Middle frontal gyrus (tissue), 1 donor: Measurements from ENCODE around the gene VPS51.

Experiments
- DNase-seq: peaks from one replicate; pipeline ENCODE4 v3.0.0-alpha.2; 2015; ENCODE audit warnings: low spot score; ENCODE audit errors: extremely low spot score

Gene VPS51

DNA sequence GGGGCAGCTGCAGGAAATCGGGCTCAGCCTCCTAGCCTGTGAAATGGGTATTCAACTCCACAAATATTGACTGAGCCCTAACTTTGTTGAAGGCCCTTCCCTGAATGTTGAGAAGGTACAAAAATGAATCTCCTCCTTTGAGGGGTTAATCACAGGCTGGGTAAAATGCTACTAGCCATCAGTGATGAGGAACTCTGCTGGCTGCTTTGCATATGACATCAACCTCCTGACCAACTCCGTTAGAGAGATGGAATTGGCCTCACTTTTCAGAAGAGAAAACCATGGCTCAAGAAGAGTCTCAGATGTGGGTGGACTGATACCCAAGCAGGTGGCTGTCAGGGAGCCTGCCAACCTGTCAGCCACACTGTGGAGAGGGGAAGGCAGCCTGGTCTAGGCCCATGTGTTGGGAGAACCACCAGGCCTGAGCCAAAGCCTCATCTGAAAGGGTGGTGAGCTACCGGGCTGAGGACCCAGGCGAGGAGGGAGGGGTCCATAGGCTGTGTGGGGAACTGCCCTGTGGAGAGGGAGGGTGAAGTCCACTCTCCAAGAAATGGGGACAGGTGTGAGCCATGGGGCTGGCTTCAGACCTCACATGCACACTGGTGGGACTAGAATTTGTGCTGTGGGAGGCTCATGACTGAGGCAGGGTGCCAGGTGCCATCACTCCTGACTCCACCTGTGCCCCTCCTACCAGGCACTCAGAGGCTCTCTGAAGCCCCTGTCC lies 23.9 kb upstream of the VPS51 start:
- no peak for DNase-seq

DNA sequence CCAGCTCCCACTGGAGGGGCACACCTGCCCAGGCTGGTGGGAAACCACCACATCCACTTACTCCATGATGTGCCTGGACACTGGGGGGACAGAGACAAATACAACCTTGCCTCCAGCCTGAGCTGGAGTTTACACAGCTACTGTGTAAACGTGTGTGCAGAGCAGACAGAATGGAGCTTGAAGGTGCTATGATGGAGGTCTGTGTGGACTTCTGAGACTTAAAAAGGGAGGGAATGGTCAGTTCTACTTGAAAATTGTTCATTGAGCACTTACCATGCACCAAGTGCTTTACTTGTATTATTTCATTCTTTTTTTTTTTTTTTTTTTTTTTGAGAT lies 23.4 kb upstream of the VPS51 start:
- no peak for DNase-seq

DNA sequence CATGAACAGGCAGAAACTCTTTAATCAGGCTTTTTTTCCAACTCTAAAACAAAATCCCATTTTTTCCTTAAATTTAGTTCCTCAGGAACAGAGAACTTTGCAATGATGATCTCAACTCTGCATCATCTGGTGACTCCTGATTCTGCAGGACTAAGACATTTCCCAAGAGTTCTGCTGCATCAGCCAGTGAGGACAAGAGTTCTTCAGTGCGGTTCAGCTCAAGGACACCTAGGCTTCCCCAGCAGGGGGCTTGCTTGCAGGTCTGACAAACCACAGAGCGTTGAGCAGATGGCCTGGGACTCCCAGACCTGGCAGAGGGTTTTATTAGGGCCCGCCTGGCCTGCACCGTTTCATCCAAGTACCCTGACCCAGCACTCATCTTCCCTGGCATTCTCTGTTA lies 18.6 kb upstream of the VPS51 start:
- DNase-seq, result no peak

DNA sequence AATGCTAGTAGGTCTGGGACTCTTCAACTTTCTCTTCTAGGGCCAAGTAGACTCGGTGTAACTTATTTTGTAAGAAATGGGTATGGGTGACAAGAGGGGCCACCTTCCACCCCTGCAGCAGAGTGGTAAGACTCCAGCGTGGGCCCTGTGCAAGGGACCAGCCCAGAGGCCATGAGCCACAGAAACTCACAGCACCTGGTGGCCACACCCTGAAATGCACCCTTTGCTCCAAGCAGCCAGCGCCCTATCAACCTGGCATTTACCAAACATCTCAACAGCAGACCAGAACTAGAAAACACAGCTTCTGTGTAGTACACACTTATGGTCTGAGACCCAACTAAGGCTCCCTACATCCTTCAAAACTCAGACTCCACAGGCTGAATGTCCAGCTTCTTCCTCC lies 17.9 kb upstream of the VPS51 start:
- no peak for DNase-seq

DNA sequence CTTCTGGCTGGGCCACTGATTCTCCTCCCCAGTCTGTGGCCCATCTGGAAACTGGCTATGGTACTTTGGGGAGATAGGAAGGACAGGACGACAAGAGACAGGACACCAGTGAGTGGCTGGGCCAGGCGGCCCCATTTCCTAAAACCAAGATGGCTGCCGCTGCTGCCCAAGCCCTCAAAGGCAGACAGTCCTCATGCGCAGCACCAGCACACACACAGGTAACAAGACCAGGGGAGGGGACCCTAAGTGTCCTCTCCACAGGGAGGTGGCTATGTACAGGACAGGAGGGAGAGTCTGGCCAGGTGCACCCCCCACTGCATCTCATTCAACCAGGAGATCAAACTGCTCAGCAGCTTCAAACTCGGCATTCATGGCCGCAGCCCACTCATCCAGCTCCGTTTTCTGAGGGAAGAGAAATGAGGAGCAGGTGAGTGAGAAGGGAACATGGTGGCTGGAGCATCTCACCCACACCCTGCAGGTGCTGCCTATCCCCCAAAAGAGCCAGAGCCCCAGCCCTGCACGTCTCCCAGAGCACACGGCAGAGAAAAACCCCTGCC lies 17.1 kb upstream of the VPS51 start:
- no peak for DNase-seq

DNA sequence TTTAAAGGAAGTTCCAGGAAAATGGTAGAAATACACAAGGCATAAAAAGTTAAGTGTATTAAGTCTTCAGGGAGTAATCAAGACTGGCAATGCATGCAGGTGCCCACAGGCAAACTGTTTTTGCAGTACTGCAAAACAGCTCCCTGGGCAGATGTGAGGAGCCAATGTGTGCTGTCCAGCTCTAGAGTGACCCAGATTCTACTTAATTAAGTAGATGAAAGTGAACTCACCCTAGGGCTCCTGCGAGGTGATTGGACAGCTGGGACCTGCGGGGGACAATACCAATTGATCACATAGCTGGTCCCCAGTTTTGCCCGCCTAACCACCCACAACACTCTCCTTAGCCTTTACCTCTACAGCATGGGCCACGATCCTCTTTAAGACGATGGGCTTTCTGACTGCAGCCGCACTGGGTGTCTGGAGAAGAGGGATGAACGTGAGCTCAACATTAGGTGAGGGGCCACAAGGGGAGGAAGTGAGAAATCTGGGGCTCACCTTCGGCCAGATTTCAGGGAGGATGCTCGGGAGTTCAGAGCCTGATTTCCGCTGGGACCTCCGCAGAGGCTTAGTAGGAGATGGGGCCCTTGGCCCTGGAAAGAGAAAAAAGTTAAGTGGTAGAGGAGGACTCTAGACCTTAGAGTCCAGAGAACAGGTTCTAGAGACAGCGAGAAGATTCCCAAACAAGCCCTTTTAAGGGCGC lies 12.7 kb upstream of the VPS51 start:
- no peak for DNase-seq

DNA sequence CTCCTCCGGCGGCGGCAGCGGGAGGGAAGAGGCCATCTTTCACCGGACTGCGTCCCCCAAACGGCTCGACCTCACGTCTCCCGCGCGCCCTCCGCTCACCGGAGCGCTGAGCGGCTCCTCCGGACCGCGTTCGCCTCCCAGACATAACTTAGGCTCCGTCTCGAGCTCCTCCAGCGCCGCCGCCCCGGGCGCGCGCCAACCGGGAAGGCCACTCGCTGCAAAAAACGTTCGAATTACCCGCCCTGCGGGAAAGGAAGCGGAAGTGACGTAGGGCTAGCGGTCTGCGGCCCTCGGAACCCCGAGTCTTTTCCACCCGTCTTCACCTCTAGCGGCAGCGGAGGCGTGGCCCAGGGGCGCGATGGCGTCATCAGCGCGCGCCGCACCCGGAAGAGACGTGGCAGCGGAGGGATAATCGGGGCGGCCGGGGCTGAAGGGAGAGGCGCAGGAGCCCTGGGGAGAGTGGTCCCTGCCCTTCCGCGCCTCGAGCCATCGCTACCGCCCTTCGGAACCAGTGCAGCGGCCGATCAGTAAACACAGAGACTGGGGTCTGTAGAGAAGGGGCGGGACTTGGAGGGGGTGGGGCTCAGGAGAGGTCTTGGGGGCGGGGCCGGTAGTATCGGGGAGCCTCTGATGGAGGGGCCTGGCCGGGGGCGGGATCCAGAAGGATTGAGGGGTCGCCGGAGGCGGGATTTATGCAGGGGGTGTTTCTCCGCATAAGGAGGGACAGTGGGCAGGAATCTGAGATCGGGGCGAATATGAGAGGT lies 12.0 kb upstream of the VPS51 start, which contains the start of the genes CDCA5 and ZFPL1:
TSS of gene CDCA5 (minus strand) at position 207 of the 764 bp plus-strand sequence. CDS start at position 145, 62 bp downstream.
TSS of gene ZFPL1 (plus strand) at position 389 of the 764 bp plus-strand sequence. CDS start 477 bp downstream, outside the sequence.
- peak; percentile 93 for DNase-seq

DNA sequence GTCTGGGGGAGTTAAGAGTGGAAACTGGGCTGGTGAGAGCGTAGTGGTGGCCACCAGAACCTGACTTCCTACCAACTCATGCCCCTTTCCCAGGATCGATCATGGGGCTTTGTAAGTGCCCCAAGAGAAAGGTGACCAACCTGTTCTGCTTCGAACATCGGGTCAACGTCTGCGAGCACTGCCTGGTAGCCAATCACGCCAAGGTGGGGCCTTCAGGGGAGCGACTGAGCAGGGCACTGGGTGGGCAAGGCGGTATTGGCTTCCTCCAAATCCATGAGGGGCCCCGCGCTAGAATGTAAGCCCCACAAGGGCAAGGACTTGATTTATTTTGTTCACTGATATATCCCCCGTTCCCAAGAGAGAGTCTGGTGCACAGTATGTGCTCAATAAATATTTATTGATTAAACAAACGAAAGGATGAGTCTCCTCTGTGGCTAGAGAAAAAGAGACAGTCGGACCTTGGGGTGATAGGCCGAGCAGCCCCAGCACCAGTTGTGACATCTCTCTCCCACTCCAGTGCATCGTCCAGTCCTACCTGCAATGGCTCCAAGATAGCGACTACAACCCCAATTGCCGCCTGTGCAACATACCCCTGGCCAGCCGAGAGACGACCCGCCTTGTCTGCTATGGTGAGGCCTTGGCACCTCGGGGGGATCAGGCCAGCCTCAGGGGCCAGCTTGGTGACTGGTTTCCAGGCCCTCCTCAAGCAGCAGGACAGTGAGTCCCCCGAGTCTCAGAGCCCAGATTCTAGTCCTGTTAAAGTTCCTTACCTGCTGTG lies 11.2 kb upstream of the VPS51 start:
- no peak for DNase-seq

DNA sequence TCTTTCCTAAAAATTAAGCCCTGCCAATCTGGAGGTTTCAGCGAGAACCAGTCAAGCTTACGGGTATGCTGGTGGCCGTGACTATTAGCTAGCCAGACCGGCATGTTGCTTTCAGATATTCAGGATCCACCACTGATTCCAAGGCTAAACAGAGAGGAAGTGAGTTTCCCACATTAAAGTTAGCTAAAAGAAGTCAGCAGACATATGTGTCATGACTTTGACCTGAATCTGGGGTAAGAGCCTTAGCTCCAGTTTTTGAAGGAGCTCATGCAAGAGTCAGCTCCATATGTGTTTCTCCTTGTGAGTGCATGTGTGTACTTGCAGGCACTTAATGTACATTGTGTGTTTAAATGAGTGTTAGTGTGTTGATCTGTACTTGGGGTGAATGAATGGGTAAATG lies 10.6 kb upstream of the VPS51 start:
- DNase-seq, result no peak

DNA sequence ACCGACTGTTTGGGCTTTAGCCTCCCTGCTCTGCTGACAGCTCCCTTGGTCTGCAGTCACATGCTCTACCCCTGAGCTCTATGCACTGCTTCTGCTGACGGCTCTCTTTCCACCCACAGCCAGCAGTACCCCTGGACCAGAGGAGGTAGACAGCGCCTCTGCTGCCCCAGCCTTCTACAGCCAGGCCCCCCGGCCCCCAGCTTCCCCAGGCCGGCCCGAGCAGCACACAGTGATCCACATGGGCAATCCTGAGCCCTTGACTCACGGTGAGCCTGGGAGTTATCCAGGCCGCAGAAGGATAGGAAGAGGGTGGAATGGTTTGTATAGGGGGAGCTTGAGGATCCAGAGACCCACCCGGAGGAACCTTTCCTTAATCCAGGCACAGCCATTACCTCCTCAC lies 9.2 kb upstream of the VPS51 start:
- DNase-seq, result no peak

DNA sequence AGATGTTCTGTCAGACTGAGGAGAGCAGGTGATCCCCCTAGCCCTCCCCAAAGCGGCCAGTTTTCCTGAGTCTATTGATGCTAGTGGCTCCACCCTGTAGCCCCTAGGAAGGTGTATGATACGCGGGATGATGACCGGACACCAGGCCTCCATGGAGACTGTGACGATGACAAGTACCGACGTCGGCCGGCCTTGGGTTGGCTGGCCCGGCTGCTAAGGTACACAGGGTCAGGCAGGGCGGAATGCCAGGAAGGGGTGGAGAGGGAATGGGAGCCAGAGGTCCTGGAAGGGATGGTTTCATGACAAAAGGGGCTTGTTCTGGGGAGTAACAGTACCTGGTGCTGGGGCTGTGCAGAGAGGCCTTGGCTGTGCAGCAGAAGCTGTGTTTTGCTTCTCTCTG lies 8.8 kb upstream of the VPS51 start:
- no peak for DNase-seq

DNA sequence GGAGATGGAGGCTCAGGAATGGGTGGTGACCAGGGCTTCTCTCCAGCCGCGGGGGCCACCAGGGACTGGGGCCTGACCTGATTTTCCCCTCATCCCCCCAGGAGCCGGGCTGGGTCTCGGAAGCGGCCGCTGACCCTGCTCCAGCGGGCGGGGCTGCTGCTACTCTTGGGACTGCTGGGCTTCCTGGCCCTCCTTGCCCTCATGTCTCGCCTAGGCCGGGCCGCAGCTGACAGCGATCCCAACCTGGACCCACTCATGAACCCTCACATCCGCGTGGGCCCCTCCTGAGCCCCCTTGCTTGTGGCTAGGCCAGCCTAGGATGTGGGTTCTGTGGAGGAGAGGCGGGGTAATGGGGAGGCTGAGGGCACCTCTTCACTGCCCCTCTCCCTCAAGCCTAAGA lies 8.2 kb upstream of the VPS51 start:
- no peak for DNase-seq

DNA sequence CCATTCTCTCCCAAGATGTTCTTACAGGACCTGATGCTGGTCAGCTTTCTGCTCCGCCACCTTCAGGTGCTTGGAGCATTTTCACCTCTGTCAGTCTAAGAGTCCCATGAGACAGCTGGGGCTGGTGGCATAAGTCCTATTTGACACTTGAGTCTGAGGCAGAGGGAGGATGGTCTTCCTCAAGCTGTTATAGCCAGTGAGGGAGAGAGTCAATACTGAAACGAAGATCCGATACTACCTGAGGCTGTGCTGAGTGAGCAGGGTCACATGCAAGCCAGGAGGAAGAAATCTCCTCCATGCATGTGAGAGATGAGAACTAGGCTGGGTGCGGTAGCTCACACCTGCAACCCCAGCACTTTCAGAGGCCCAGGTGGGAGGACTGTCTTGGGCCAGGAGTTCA lies 6.4 kb upstream of the VPS51 start:
- no peak for DNase-seq

DNA sequence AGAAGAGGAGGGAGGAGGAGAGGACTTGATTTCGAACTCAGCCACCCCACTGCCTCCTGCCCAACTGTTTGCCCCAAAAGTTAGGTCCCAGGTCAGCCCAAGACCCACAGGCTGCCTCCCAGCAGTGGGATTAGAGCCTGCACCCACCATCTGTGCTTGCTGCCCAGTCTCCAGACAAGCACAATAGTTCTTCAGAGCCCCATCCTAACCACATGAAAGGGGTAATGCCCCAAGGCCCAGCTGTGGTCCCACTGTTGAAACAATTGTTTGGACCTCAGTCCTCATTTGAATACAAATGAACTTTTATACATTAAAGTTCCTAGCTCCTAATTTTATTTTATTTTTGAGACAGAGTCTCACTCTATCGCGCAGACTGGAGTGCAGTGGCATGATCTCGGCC lies 5.4 kb upstream of the VPS51 start:
- peak; percentile 31 for DNase-seq

DNA sequence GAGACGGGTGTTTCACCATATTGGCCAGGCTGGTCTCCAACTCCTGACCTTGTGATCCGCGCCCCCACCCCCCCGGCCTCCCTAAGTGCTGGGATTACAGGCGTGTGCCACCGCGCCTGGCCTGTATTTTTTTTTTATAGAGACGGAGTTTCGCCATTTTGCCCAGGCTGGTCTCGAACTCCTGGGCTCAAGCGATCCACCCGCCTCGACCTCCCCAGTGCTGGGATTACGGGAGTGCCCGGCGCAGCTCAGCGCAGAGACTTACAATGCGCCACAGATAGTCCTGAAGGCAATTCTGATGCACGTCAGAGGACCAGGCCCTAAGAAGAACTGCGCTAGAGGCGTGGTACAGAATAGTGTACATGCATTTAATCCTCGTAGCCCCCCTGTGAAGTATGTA lies 587 bp upstream of the VPS51 start:
- no peak for DNase-seq

DNA sequence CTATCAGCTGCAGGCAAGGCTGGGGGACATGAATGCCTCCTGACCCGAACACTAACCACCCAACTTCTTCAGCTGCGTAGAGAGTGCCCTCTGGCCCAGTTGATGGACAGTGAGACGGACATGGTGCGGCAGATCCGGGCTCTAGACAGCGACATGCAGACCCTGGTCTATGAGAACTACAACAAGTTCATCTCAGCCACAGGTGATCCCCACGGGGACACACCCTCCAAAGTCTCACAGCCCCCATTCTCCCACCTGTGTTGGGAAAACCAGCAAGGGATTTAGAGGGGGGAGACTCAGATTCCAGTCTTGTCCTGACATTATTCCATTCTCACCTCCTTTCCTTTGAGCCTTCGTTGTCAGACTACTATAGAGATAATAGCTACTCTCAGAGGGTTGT lies 912 bp downstream of the VPS51 start:
- DNase-seq, result no peak

DNA sequence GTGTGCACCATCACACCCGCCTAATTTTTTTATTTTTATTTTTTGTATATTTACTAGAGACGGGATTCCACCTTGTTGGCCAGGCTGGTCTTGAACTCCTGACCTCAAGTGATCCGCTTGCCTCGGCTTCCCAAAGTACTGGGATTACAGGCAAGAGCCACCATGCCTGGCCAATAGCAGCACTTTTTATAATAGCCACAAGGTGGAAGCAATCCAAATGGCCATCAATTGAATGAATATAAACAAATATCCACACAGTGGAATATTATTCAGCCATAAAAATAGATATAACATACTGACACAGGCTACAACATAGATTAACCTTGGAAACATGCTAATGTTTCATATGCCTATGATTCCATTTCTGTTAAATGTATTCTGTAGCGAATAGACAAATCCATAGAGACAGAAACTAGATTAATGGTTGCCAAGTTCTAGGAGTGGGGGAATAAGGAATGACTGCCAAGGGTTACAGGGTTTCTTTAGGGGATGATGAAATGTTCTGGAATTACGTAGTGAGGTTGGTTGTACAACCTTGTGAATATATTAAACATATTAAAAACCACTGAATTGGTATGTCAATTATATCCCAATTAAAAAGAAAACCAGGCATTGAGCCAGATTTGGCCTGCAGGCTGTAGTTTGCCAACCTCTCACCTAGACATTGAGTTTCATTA lies 4.8 kb downstream of the VPS51 start:
- no peak for DNase-seq

DNA sequence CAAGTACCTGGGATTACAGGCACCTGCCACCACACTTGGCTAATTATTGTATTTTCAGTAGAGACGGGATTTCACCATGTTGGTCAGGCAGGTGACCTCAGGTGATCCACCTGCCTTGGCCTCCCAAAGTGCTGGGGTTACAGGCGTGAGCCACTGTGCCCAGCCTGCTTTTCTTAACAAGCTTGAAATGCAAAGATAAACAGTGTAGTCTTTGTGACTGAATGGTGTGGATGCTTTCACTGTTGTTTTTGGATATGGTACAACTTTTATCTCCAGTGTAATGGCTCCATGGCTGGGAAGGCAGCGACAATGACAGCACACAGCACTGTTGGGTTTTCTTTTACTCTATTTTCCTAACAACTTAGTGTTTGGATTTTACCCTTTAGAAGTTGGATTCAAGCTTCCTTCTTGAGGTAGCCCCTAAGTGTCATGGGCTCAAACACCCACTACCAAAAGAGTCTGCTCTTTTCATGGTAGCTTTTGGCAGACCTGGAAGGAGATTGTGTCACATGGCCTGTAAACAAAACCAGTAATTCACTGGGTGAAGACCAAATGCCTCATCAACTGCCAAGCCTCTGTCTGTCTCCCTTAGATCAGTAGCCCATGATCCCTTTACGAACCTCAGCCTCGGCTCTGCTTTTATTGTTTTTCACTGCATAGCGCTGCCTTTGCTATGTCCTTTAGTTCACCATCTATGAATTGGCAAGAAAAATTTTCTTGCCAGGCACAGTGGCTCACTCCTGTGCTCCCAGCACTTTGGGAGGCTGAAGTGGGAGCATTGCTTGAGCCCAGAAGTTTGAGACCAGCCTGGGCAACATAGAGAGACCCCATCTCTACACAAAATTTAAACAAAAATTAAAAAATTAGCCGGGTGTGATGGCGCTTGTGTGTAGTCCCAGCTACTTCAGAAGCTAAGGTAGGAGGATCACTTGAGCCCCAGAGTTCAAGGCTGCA lies 6.4 kb downstream of the VPS51 start:
- DNase-seq, result no peak

DNA sequence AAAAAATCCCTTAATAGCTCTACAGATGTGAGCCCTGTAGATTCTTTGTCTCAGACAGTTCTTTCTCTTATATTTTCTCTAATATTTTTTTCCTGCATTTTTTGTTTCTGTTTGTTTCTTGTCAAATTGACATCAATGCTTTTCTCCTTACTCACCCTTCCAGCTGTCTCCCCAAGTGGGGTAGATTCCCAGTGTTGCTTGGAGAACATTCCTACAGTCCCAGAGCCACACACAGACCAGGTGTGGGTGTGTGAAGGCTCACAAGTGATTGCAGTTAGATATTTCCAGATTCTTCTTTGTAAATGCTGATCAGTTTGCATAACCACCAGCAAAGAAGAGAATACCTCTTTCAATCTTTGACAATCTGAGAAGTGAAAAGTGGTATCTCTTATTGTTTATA lies 7.5 kb downstream of the VPS51 start:
- no peak for DNase-seq

DNA sequence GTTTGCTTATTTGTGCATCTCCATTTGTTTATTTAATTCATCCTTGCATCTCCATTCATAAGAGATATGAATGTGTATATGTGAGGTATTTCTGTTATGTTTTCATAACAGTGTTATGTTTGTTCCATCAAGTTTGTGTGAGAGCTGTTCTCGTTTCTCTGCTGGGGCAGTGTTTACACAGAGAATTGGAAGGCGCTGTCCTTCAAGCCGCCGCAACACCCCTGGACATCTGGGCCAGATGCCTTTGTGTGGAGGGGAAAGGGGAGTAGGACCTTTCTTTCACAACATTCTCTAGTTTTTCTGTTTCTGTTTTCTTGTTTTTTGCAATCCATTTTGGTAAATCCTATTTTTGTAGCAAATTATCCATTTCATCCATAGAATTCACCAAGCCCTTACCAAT lies 8.6 kb downstream of the VPS51 start:
- no peak for DNase-seq
